Measurements from ENCODE around the gene TBC1D8B. TPM values are rescaled to one million over a fixed set of nuclear protein-coding genes. Genes with fewer than 3 reads are reported as not detected.

The TBC1D8B gene
- total RNA-seq: 8.6 and 12.8 TPM in 2 replicates

GRCh38 chrX:106802388-106803275 is at the start of gene TBC1D8B:
Gene TBC1D8B, plus strand, starts transcription at chrX:106802673. Its CDS starts 181 bp downstream, at chrX:106802854.

GRCh38 chrX:106903291-106903824 is 100.9 kb downstream of the TBC1D8B start, which contains the start of gene RIPPLY1:
Gene RIPPLY1, minus strand, starts transcription at chrX:106903341. Its CDS starts 54 bp downstream, at chrX:106903287.

DNA sequence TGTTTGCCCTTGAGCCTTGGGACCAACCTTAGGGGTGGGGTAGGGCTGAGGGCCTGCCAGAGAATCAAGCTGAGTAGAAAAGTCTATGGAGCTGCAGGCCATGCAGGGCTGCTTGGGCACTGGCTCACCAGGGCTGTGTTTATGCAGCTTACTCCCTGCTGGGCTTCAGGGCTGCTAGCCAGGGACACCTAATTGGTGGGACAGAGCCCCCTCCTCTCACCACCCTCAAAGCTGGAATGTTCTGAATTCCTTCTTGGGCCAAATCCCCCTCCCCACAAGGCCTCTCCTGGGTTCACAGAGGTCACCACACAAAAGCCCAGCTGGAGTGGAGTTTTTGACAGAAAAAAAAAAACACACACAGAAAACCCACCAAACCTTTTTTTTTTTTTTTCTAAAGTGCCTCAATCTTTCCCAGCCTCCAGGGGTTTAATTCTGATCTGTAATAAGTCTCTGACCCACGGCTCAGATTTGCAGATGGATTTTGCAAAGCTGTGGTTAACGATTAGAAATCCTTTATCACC is 117.5 kb downstream of the TBC1D8B start, which contains the start of gene CLDN2:
TSS of gene CLDN2 (plus strand) at position 471 of the 521 bp plus-strand sequence. CDS start 7,827 bp downstream, outside the sequence.

Other genes with a start within 250 kb of the TBC1D8B start
- gene RADX, start 190.7 kb upstream of the TBC1D8B start, total RNA-seq: 1.2 and 5.5 TPM in 2 replicates
- 0.18 TPM in 1 of 2 replicates, not detected in the other for gene RNF128, start 76.0 kb upstream of the TBC1D8B start, total RNA-seq
- not detected in 2 replicates for gene RIPPLY1, start 100.7 kb downstream of the TBC1D8B start, total RNA-seq
- under 0.01 TPM in 1 of 2 replicates, not detected in the other for gene CLDN2, start 117.7 kb downstream of the TBC1D8B start, total RNA-seq
- gene MORC4, start 197.5 kb downstream of the TBC1D8B start, total RNA-seq: 18.8 and 19.9 TPM in 2 replicates

Measured in myometrial cell (primary cell).